Effector CD8-positive, alpha-beta T cell (primary cell): ENCODE data around the gene DHX30.
"Not testable (repeated sequence)": the region's sequence is repeated elsewhere in the genome, so short reads cannot be mapped to it uniquely, and the experiment has no call there.

ENCODE experiments used
- DNase-seq: peaks from one replicate; lab custom pipeline; 2025; lab: John Stamatoyannopoulos, UW

DHX30 gene

DNA sequence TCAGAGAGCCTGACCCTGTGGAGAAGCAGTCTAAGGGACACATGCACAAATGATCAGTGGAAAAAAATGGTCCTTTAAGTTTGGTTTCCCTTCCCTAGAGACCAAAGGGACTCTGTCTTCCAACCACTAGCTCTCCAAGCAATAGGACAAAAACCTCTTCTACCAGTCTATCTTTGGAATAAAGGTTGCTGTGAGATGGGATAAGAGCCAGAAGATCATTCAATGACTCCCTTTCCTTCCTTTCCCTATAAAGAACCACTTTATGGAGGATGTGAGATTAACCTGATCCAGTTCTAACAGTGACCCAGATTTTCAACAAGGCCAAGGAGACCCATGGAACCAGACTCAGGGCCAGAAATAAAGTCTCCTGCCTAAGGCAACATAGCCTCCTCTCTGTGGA, 74.8 kb downstream of the DHX30 start:
- no peak for DNase-seq

DNA sequence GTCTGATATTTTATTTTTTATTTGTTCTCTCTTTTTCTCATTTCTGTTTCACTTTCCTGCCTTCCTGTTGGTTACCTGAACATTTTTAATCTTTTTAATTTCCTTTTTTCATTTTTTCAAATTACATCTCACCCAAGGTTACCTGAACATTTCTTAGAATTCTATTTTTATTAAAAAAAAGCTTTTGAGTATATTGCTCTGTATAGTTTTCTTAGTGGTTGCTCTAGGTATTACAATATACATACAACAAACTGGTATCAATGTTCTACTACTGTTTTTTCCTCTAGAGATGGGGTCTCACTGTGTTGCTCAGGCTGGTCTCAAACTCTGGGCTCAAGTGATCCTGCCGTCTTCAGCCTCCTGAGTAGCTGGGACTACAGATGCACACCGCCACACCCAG, 79.4 kb downstream of the DHX30 start:
- DNase-seq: no peak

DNA sequence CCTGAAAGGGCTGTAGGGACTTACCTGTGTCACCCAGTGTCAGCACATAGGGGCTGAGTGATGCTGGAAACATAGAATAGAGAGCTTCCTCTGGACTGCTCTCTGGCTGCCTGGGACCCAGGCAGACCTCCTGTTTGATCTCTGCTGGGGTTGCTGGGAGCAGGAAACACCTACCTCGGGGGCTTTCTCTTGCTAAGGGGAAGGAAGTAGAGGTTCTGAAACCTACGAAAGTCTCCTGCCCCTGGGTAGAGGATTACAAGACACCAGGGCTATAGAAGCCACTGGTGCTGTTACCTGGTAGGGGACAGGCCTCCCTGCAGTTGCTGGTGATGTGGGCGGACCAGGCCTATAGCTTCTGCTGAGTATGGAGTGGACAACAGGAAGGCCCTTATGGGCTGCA, 81.7 kb downstream of the DHX30 start:
- DNase-seq: no peak

DNA sequence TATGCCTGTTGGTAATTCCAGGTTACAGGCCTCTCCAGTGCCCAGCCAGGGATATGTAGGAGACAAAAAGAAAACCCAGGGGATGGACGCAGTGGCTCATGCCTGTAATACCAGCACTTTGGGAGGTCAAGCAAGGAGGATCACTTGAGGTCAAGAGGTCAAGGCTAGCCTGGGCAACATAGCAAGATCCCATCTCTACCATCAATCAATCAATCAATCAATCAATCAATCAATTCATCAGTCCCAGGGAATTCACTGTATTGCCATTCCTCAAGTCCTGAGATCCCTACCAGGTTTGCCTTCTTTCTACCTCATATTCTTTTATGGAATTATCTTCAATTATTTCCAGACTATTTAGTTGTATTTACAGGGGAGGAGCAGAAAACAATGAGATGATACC, 82.2 kb downstream of the DHX30 start:
- no peak for DNase-seq

DNA sequence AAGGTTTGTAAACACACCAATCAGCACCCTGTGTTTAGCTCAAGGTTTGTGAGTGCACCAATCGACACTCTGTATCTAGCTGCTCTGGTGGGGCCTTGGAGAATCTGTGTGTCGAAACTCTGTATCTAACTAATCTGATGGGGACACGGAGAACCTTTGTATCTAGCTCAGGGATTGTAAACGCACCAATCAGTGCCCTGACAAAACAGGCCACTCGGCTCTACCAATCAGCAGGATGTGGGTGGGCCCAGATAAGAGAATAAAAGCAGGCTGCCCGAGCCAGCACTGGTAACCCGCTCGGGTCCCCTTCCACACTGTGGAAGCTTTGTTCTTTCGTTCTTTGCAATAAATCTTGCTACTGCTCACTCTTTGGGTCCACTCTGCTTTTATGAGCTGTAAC, 85.1 kb downstream of the DHX30 start:
- not testable (repeated sequence) for DNase-seq

DNA sequence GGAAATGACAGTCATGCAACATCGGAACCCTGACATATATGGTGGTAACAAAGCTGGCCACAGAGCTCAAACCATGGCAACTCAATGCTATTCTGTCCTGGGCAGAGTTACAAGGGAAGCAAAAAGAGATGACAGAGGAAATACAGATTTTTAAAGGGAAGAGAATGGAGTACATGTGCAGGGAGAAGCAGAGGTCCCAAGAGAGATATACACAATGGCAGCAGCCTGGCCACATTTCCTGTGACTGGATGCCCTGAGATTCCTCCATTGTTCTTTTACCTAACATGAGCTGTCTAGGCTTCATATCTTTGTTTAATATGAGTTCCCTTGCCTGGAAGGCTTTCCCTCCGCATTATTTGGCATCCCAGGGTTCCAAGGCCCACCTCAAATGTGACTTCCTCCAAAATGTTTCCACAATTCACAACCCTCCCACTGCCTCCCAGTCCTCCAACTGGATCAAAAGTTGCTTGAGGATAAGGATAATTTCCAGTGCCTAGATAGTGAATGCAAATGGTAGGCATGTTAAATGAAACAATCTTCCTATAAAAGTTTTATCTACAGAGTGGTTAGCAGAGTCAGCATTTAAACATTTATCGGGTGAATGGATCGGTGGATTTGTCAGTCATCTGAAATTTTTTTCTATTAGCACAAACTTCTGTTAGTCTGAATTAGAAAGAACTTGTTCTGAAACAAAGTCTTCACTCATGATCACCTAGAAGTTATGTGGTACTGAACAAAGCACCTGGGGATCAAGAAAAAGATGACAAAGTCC, 86.2 kb downstream of the DHX30 start:
- DNase-seq: no peak

DNA sequence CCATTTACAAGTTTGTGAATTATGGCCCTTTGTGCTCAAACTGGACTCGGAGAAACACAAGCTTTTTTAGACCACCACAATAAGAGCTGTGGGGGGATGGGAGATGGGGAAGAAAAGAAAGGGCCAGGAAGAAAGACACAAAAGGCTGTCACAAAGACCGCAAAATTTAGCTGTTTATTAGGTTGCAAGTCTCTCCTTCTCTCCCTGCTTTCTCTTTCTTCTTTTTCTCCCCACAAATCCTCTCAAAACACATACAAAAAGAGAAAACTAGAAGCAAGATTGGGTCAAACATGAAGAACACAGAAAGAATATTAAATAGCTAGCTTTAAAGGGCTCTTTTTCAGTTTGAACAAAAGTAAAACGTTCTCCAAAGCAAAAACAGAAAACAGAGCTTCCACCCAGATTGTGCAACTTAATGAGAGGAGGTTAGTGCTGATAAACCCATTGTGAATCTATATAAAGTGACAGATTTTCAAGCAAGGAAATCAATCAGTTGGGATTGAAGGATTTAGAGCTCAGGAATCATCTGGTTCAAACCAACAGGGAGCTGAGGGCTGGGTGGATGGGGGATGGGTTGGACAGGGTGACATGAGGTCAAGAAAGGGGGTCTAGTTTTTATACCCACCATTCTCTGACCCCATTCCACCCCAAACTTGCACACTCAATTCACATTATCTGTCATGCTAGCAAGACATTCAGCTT, 87.3 kb downstream of the DHX30 start:
- DNase-seq: no peak

DNA sequence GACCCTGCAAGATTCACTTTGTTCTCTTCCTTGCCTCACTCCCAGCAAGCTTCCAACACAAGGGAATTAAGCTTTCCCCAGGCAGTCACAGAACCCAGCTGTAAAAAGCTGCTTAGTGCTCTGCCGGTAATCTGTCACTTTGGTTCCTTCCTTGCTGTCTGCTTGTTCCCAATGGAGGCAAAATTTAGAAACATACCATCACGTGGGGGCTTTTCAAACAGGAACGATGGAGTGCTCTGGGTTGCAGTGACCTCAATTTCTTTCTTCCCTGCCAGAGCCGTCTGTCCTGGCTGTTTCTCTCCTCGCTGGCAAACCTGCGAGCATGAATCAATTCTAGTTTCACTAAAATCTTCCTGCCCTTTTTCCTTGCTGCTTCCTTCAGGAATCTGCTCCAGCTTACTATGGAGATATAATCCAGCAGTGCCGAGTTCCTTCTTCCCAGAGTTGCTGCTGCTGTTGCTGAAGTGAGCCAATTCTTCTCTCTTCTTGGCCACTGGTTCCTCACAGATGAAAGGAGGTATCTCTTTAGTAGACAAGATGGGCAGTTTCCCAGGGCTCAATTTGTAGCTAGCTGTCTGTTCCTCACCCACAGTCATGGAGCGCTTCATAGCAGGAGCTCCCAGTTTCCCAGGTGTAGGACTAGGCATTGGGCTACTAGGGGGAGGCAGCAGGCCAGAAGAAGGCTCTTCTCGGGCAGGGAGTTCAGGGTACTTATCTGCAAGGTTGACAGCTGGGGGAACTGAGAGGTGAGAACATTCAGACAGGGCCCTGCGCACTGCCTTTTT, 88.1 kb downstream of the DHX30 start:
- DNase-seq: no peak

DNA sequence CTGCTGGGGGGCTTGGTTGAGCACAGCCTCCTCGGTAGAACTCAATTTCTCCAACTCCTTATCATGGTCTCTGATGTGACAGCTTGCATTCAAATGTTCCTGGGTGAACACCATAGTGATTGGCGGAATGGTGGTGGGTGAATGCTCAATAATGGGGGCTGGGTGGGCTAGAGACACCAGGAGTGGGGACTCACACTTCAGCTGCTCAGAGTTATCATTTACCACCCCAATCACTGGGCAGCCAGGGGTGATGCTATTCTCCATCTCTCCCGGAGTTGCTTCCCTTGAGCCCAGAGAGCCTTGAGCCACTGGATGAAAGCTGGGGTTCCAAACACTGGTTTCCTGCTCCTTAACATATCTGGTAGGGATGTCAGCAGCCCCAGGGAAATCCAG, 88.7 kb downstream of the DHX30 start:
- no peak for DNase-seq

DNA sequence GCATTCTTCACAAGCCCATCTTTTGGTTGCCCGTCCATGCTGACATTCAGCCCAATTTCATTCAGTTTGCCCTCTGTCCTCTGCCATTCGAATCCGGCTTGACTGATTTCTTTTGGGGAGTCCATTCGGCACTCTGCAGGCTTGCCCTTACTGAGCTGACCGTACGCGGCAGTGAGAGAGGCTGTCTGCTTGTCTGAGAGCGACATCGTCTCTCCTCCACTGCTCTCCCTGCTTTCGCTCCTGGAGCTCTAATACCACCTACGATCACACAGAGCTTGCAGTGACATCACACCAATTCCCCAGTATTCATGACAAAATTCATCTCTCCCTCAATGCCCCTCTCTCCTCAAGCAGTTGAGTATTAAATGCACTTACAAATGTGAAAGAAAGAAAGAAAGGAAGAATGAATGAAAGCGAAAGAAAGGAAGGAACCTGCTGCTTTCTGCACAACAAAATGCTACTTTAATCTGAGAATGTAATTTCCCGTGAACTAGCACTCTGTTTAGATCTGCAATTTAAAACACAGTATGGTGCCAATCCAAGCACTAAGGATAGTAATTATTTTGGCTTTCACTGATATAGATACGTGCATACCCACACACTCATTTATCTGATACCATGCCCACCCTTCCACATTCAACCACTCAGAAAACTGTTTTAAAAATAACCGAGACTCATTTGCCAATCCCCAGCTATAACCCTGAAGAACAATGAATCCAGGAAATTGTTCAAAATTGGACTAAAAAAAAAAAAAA, 89.5 kb downstream of the DHX30 start:
- no peak for DNase-seq

DNA sequence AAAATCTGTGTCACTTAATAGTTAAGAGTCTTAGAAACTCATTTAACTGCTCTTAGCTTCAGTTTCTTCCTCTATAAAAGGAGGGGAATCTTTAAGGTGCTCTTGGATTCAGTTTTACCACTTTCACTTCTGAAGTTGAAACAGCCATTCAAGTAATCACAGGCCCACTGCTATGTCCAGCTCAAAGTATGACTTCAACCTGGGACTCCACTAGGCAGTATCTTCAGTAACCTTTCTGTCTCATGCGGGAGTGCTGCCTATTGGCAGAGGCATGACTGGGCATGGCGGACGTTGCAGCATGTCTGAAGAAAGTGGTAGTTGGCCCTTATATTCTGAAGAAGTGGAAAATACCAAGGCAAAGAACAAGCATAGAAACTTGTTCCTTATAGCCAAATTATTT, 92.3 kb downstream of the DHX30 start:
- DNase-seq: no peak

DNA sequence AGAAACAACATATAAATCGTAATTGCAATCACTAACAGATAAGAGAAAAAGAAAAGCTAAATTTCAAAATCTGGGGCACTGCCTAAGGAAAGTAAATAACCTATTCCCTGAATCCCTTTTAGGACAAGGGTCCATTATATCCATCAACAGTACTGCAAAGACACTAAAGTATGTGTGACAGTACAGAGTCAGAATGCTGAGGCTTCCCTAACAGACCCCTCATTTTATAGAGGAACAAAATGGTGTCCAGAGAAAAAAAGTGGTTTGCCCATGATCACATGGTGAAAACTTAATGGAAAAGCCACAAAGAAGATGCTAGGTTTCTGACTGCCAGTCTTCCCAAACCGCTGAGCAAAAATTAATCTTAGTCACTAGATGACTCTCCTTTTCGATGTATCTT, 93.8 kb downstream of the DHX30 start:
- DNase-seq: no peak

DNA sequence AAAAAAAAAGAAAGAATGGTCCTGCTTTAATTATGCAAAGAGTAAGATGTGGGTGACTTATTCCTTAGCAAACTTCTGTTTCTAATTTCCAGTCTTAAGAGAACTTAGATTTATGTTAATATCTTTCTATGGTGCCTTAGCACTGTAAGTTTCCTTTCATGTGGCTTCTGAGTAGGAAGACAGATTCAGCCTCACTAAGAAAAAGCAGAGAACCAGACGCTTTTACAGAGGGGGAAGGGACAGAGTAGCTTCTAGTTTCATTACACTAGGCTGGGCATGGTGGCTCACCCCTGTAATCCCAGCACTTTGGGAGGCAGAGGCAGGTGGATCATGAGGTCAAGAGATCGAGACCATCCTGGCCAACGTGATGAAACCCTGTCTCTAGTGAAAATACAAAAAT, 95.0 kb downstream of the DHX30 start:
- no peak for DNase-seq

DNA sequence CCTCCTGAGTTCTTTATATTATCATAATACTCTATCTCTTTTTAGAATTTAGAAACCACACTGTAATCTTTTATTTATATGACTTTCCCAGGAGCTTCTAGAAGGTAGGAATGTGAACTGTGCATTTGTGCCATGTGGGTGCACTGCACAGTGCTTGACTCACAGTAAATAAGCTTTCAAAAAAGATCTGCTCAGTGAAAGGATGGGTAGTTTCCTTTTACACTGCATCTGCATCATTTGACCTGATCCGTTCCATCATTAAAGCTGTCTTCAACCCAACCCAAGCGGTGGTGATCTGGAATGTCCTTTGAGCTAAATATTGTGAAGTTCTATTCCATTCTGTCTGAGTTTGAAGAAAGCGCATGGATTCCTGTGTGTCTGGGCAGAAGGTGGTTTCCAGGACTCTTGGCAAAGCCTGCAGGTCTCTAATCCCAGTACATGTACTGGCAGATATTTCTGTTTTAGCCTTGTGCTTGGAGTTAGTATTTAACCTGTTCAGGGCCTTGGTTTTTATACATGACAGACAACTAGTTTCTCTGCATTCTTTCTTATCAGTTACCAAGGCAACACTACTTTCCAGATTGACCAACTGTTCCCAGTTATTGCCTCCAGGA, 96.7 kb downstream of the DHX30 start:
- no peak for DNase-seq
